Muscle layer of colon (tissue), 2 donors: ENCODE measurements around the gene EID2.

ENCODE experiments used
- H3K27ac ChIP-seq: one replicate; pipeline ENCODE4 v1.7.0; 2013; ENCODE audit warnings: low read depth, mild to moderate bottlenecking, low read length, moderate library complexity
- H3K27me3 ChIP-seq, 2 donors: one replicate each; pipeline ENCODE4 v1.7.0; 2013; ENCODE audit warnings: low read length in 2 of 2, mild to moderate bottlenecking in 2 of 2; ENCODE audit not compliant: insufficient read depth in 2 of 2, control insufficient read depth in 1 of 2
- H3K36me3 ChIP-seq: one replicate; pipeline ENCODE4 v1.7.0; 2013; ENCODE audit warnings: mild to moderate bottlenecking, low read length; ENCODE audit not compliant: insufficient read depth
- H3K4me1 ChIP-seq: one replicate; pipeline ENCODE4 v1.7.0; 2013; ENCODE audit warnings: mild to moderate bottlenecking, low read length; ENCODE audit not compliant: insufficient read depth
- H3K4me3 ChIP-seq, 2 donors: one replicate each; pipeline ENCODE4 v1.7.0; 2013; ENCODE audit warnings: low read length in 2 of 2, low read depth in 1 of 2, mild to moderate bottlenecking in 1 of 2, moderate library complexity in 1 of 2
- H3K9ac ChIP-seq: one replicate; pipeline ENCODE4 v1.7.0; 2013; ENCODE audit warnings: low read length
- H3K9me3 ChIP-seq: one replicate; pipeline ENCODE4 v1.7.0; 2013; ENCODE audit warnings: mild to moderate bottlenecking, low read length
- donor health status: abdominal sarcoma.
- donor health status: Adenocarcinoma of cecum.

EID2 gene

GRCh38 chr19:39514840-39515550, 25.0 kb downstream of the EID2 start, which contains the start of gene SELENOV:
TSS of gene SELENOV (plus strand) at chr19:39515139. CDS start at chr19:39515213, 74 bp downstream.
- Histone ChIP-seq H3K4me1 (peaks cover 11% of the 10 kb centered on the region), H3K36me3 (no peaks in the 10 kb centered on the region), H3K27me3 (peaks cover 32 to 34% of the 10 kb centered on the region in 2 donors), H3K27ac (no peak within 1 kb of the TSS), H3K9me3 (no peaks in the 10 kb centered on the region), H3K9ac (no peak within 1 kb of the TSS), H3K4me3 (peak within 1 kb of the TSS; percentile 27 to 36)

DNA sequence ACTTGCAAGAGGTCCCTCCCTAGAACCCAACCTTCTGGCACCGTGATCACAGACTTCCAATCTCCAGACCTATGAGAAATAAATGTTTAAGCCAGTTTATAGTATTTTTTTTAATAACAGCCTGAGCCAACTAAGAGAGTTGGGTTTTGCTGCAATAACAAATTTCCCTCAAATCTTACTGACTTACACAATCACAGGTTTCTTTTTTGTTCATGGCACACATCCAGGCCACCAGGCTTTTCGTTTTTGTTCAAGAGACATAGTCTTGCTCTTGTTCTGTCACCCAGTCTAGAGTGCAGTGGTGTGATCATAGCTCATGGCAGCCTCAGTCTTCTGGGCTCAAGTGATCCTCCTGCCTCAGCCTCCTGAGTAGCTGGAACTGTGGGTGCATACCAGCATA, 27.0 kb downstream of the EID2 start:
- H3K9me3 ChIP-seq = no peaks in the 10 kb centered on the region
- no peaks in the 10 kb centered on the region for H3K36me3 ChIP-seq
- H3K4me1 ChIP-seq = peaks cover 11% of the 10 kb centered on the region
- peaks cover 34 to 40% of the 10 kb centered on the region in 2 donors for H3K27me3 ChIP-seq
- no peak overlapping the region for H3K27ac ChIP-seq
- no peak overlapping the region for H3K9ac ChIP-seq
- H3K4me3 ChIP-seq = no peak overlapping the region

DNA sequence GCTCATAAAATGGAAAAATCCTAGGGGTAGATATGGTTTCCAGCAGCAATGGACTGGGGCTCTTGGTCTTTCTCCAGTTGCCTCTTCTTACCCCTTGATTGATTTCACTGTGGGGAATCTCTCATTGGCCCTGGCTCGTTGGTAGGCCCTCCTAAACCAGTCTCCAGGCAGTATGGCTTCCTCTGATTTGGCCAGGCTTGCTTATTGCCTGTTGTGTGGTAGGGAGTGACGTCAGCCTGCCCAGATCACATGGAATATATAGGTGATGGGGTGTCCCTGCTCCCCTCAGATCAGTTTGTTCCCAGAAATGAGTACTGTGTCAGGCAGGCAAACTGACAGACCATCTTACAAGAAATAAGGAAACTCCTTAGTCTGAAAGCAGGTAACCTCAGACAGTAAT, 30.7 kb downstream of the EID2 start:
- H3K27ac ChIP-seq = no peak overlapping the region
- H3K4me1 ChIP-seq = no peaks in the 10 kb centered on the region
- no peak overlapping the region for H3K9ac ChIP-seq
- peaks cover 29 to 54% of the 10 kb centered on the region in 2 donors for H3K27me3 ChIP-seq
- H3K36me3 ChIP-seq = no peaks in the 10 kb centered on the region
- no peak overlapping the region for H3K4me3 ChIP-seq
- no peaks in the 10 kb centered on the region for H3K9me3 ChIP-seq

DNA sequence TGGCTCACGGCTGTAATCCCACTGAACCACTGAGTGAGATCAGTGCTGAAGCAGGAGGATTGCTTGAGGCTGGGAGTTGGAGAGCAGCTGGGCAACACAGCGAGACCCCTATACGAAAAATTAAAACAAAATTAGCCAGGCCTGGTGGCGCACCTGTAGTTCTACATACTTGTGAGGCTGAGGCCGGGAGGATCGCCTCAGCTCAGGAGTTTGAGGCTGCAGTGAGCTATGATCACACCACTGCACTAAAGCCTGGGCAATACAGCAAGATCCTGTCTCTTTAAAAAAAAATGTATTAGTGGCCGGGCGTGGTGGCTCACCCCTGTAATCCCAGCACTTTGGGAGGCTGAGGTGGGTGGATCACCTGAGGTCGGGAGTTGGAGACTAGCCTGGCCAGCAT, 31.3 kb downstream of the EID2 start:
- no peaks in the 10 kb centered on the region for H3K36me3 ChIP-seq
- no peaks in the 10 kb centered on the region for H3K4me1 ChIP-seq
- no peak overlapping the region for H3K4me3 ChIP-seq
- peaks cover 23 to 55% of the 10 kb centered on the region in 2 donors for H3K27me3 ChIP-seq
- no peak overlapping the region for H3K9ac ChIP-seq
- H3K27ac ChIP-seq = no peak overlapping the region
- H3K9me3 ChIP-seq = no peaks in the 10 kb centered on the region

GRCh38 chr19:39507715-39508364, 32.1 kb downstream of the EID2 start:
- H3K27me3 ChIP-seq = peaks cover 29 to 58% of the 10 kb centered on the region in 2 donors
- H3K4me3 ChIP-seq = peak overlapping the region in 1 of 2 donors; percentile 38
- no peak overlapping the region for H3K27ac ChIP-seq
- no peaks in the 10 kb centered on the region for H3K9me3 ChIP-seq
- H3K4me1 ChIP-seq = no peaks in the 10 kb centered on the region
- no peaks in the 10 kb centered on the region for H3K36me3 ChIP-seq
- no peak overlapping the region for H3K9ac ChIP-seq

DNA sequence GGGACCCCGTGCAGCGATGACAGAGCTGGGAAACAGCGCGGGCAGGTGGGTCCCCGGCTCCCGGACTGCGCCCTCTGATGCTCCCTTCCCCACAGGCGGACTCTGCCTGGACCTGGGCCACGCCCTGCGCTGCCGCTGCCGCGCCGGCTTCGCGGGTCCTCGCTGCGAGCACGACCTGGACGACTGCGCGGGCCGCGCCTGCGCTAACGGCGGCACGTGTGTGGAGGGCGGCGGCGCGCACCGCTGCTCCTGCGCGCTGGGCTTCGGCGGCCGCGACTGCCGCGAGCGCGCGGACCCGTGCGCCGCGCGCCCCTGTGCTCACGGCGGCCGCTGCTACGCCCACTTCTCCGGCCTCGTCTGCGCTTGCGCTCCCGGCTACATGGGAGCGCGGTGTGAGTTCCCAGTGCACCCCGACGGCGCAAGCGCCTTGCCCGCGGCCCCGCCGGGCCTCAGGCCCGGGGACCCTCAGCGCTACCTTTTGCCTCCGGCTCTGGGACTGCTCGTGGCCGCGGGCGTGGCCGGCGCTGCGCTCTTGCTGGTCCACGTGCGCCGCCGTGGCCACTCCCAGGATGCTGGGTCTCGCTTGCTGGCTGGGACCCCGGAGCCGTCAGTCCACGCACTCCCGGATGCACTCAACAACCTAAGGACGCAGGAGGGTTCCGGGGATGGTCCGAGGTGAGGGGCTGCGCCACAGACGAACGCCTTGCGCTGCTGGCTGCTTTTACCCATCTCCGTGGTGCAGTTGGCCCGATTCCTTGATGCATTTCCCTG, 32.8 kb downstream of the EID2 start:
- H3K36me3 ChIP-seq = no peaks in the 10 kb centered on the region
- no peaks in the 10 kb centered on the region for H3K9me3 ChIP-seq
- peak overlapping the region in 1 of 2 donors; percentile 38 for H3K4me3 ChIP-seq
- H3K27me3 ChIP-seq = peaks cover 30 to 59% of the 10 kb centered on the region in 2 donors
- no peak overlapping the region for H3K9ac ChIP-seq
- H3K27ac ChIP-seq = no peak overlapping the region
- H3K4me1 ChIP-seq = no peaks in the 10 kb centered on the region

DNA sequence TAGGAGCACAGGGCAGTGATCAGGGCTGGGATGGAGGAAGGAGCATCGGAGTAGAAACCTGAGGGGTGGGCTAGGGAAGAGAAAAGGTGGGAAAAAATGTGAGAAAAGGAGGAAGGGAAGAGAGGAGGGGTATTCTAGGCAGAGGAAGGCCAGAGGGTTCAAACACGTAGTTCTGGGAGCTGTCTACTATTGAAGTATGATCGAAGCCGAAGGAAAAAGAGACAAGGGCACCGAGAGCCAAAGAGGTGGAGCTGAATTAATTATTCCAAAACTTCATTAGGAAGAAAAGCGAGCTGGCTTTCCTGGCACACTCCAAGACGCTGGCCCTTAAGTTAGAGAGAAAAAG, 33.4 kb downstream of the EID2 start:
- H3K4me3 ChIP-seq = no peak overlapping the region
- no peak overlapping the region for H3K27ac ChIP-seq
- H3K27me3 ChIP-seq = peaks cover 30 to 59% of the 10 kb centered on the region in 2 donors
- no peaks in the 10 kb centered on the region for H3K36me3 ChIP-seq
- H3K4me1 ChIP-seq = no peaks in the 10 kb centered on the region
- H3K9ac ChIP-seq = no peak overlapping the region
- H3K9me3 ChIP-seq = no peaks in the 10 kb centered on the region

DNA sequence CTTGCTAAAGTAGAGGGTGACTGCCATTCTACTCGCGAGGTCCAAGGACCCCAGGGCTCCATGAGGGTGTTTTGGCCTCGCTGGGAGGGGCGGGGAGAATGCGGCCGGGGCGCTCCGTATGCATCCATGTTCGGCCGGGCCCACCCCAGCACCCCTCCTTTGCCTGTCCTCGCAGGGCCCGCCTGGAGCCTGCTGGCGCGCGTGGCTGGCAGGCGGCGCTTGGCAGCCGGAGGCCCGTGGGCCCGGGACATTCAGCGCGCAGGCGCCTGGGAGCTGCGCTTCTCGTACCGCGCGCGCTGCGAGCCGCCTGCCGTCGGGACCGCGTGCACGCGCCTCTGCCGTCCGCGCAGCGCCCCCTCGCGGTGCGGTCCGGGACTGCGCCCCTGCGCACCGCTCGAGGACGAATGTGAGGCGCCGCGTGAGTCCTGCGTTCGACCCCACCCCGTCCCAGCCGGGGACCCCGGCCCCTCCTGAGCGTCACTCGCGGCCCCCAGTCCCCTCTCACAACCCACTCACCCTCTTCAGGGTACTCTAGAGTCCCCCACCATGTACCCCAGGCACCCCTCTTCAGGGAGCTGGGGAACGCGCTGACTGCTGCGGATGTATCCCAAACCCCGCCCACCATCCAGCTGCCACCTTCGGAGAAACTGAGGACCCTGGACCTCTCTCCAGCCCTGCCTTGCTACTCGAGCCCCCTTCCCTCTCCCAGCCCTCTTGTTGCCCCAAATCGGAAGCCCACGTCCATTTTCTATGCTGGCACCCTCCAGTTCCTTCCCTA, 37.1 kb downstream of the EID2 start:
- Histone ChIP-seq H3K27me3 (peaks cover 34 to 76% of the 10 kb centered on the region in 2 donors), H3K4me1 (peaks cover 6% of the 10 kb centered on the region), H3K9me3 (no peaks in the 10 kb centered on the region), H3K4me3 (no peak overlapping the region), H3K9ac (no peak overlapping the region), H3K27ac (no peak overlapping the region), H3K36me3 (no peaks in the 10 kb centered on the region)

GRCh38 chr19:39501340-39501739, 38.6 kb downstream of the EID2 start:
- Histone ChIP-seq H3K36me3 (no peaks in the 10 kb centered on the region), H3K4me3 (no peak overlapping the region), H3K27ac (no peak overlapping the region), H3K27me3 (peaks cover 34 to 72% of the 10 kb centered on the region in 2 donors), H3K9me3 (no peaks in the 10 kb centered on the region), H3K4me1 (peaks cover 6% of the 10 kb centered on the region), H3K9ac (no peak overlapping the region)

DNA sequence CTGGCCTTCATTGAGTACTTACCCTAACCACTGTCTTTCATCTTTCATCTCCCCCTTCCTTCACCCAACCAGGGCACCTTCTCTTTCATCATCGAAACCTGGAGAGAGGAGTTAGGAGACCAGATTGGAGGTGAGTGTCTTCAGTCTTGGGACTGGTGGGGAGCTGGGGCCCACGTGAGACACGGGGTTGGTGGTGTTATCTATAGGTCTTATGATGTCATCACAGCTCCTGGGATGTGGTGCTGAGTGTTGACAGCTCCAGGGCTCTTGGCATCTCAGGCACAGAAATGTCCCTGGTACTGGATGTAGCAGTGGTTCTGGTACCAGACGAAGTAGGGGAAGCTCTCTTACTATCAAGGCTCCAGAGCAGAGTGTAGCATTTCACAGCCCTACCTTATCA, 39.4 kb downstream of the EID2 start:
- Histone ChIP-seq H3K4me1 (peaks cover 6% of the 10 kb centered on the region), H3K9ac (no peak overlapping the region), H3K27ac (no peak overlapping the region), H3K4me3 (no peak overlapping the region), H3K9me3 (no peaks in the 10 kb centered on the region), H3K27me3 (peaks cover 31 to 64% of the 10 kb centered on the region in 2 donors), H3K36me3 (no peaks in the 10 kb centered on the region)

- H3K4me1 ChIP-seq = peaks cover 6% of the 10 kb centered on the region
- no peak overlapping the region for H3K27ac ChIP-seq
- H3K4me3 ChIP-seq = no peak overlapping the region
- no peak overlapping the region for H3K9ac ChIP-seq
- no peaks in the 10 kb centered on the region for H3K36me3 ChIP-seq
- no peaks in the 10 kb centered on the region for H3K9me3 ChIP-seq
- peaks cover 25 to 58% of the 10 kb centered on the region in 2 donors for H3K27me3 ChIP-seq
Measured at GRCh38 chr19:39499932-39500331, 40.0 kb downstream of the EID2 start.
